SK-MEL-5 (cell line): ENCODE data around the gene THAP4. TPM values are rescaled to one million over a fixed set of nuclear protein-coding genes. Genes with fewer than 3 reads are reported as not detected.
"Not testable (repeated sequence)": the region's sequence is repeated elsewhere in the genome, so short reads cannot be mapped to it uniquely, and the experiment has no call there.

ENCODE experiments used
- DNase-seq: peaks from one replicate; pipeline ENCODE4 v3.0.0-alpha.2; 2016; ENCODE audit warnings: low read depth, low spot score
- in situ Hi-C: cut with HindIII; loops from 2 replicates; pipeline ENCODE4 v1.10.0; 2016; ENCODE audit warnings: low sequenced_read_pairs, high pct_unique_total_duplicates, low pct_unique_long_range_greater_than_20kb
- total RNA-seq: library from RNA; depleted of rRNA; stranded (reverse); fragments of >200 nt; shearing (Covaris generic); gene quantifications from 2 replicates; pipeline ENCODE4 v1.2.3, GENCODE V29; 2014

THAP4 gene
- total RNA-seq, 1 experiment from 2014 or later = 39.6 TPM

DNA sequence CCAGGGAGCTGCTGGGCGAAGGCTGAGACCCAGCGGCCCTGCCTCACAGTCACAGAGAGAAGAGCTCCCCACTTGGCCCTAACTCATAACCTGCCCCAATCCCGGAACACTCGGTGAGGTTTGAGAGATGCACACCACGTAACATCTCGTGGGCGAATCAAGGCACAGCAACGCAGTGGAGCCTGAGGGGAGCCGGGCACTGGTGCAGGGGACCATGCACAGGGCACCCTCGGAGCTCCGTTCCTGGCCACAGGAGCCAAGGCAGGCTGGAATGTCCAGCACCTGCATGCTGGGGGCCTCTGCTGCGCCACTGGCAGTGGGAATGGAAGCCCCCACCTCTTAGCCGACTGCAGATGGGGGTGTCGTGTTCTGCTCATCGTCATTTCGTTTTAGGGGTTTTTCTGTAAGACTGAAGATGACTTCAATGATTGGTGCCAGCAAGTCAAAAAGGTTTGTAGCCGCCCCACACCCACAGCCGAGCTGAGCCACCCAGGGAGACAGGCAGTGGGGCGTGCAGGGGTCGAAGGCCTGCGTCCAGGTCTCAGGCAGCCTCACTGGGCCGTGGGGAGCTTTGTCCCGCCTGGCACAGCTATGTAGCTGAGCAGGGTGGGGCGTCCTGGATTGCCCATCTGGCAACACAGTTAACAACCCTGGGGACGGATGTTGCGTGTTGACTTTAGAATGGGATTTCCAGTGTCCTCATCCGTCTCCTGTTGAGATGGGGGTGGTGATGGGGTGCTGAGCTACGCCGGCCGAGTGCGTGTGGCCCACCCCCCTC lies 33.6 kb upstream of the THAP4 start:
- no peak for DNase-seq
- in situ Hi-C loops = no loop called here

DNA sequence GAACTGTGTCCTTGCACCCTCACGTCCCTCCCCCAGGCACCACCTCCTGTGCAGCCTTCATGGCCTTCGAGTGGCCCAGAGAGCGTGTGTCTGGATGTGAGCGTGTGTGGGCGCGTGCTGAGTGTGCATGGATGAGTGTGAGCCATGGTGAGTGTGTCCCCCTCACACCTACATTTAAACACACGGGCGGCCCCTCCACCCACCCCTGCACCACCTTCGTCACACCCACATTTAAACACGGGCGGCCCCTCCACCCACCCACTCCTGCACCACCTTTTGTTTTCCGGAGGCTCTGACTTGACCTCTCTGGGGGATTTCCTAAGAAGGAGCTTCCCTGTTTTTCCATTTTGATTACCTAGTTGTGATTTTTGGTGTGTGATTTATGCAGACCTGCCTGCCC lies 31.9 kb upstream of the THAP4 start:
- no peak for DNase-seq
- in situ Hi-C loops = no loop called here

GRCh38 chr2:241668354-241668753 lies 31.4 kb upstream of the THAP4 start:
- in situ Hi-C loops = no loop called here
- no peak for DNase-seq

GRCh38 chr2:241666627-241667400 lies 29.9 kb upstream of the THAP4 start:
- in situ Hi-C loops = no loop called here
- no peak for DNase-seq

DNA sequence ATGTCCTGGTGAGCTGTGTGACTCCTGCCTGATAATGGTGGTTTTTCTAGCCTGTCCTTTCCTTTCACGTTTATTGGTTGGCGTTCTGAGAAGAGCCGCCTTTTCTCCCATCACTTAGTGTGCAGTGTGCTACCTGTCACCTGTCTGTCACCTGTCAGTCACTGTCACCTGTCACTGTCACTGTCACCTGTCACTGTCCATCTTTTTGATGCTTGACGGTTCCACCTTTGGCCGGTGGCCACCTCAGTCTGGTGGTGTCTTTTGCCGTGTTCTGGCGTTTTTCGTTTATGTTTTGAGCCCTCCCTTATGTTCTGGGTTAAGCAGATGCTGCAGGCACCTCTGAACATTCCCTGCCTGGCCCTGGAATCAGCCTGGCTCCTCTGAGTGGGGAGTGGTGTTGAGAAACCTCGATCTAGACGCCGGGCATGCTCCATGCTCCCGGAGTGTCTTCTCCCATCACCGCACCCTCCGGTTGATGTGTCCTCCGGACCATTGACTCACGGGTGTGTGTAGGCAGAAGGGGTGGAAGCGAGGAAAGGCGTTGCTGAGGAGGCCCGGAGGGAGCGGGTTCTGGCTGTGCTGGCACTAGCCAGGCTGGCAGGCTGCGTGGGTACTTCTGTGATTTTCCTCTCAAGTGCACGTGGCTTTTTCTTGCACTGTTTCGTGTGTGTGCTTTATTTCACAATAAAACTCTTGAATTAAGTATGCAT lies 28.9 kb upstream of the THAP4 start:
- no peak for DNase-seq

GRCh38 chr2:241662731-241663130 lies 25.8 kb upstream of the THAP4 start:
- in situ Hi-C loops, DNase-seq: not testable (repeated sequence)

More for the DNA sequence above, 28.9 kb upstream of the THAP4 start:
- in situ Hi-C loops = no loop called here

- DNase-seq = no peak
- in situ Hi-C loops = no loop called here
Measured at GRCh38 chr2:241660593-241661213, 23.7 kb upstream of the THAP4 start.

- in situ Hi-C loops = no loop called here
- DNase-seq = peak; percentile 86
Measured at GRCh38 chr2:241659150-241659739, 22.3 kb upstream of the THAP4 start.

DNA sequence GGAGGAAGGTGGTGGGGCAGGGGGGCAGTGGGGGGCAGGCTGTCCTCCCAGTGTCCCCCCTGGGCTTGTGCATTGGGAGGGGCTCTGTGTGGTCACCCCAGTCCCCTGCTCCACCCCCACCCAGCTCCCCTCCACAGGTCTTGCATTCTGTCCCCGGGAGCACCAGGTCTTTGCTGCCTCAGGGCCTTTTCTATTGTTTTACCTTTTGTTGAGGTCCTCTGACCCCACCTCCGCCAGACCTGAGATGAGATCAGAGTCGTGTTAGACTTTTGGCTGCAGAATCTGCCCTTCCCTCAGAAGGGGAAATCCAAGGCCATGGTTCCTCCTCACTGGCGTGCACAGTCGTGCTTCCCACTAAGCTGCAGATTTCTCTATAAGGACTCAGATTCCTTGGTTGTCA lies 21.3 kb upstream of the THAP4 start:
- DNase-seq = no peak
- in situ Hi-C loops = no loop called here

DNA sequence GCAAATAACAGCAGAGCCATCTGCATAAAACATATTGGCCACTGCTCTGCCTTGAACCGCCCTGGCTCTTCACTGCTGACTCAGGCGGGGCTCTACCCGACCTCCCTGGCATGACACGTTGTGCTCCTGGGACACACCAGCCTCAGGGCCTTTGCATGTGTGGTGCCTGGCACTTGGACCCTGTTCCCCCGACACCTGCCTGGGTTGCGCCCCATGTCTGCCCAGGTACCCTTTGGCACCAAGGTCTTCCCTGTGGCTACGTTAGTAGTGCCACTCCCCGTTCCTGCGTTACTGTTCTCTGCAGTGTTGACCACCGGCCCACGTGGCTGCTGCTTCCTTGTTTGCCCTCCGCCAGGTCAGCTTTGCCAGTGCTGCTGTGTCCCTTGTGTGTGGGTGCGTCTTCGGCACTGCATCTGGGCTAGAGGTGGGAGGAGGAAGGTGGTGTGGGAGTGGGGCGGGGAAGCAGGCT lies 20.9 kb upstream of the THAP4 start:
- in situ Hi-C loops = no loop called here
- DNase-seq = no peak

DNA sequence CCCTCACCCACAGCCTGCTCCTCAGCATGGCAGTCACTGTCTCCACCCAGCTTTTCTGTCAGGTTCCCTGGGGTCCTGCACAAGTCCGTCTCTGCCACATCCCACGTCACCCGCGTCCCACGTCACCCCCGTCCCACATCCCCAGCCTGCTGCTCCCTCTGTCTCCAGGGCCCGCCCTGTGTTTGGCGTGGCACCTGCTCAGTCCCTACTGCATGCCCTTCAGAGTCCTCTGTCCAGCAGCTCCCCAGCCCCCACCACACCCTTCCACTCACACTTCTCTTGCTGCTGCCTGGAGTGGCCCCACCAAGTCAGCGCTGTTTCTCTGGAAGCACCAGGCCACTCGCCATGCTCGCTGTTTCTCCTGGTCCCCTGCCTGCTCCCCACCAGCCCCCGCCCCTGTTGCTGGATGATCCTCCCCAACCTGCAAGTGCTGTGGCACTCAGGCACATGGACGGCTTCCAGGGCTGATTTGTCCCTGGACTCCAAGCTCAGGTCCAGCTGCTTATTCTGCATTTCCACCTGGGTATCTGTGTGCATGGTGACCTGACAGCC lies 19.3 kb upstream of the THAP4 start:
- no peak for DNase-seq
- in situ Hi-C loops = no loop called here

DNA sequence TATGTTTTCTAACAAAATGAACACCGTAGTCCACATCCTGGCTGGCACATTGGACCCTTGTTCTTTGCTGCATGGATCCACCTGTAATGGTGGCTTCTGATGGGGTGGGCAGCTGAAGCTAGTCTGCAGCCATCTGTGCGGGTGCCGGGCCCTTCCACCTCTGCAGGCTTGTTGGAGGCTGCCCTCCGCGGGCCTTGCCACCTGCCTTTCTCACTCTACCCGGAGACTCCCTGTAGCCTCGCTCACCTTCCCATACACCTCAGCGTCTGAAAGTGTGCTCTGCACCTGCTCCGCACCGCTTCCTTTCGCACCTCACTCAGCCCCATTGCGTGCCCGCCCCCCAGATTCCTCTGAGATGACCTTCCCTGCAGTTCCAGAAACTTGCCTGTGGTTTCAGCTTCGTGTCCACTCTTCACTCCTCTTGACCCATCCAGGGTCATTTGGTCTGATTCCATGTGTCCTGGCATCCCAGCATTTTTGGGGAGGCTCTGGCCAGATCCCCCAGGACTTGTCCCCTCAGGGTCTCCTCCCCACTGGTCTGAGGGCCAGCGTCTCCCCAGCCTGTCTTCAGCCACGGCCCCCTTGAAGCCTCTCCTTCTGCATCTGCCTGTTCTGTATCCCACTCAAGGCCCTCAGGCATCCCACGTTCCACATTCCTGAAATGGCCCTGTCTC lies 18.7 kb upstream of the THAP4 start:
- in situ Hi-C loops = no loop called here

DNA sequence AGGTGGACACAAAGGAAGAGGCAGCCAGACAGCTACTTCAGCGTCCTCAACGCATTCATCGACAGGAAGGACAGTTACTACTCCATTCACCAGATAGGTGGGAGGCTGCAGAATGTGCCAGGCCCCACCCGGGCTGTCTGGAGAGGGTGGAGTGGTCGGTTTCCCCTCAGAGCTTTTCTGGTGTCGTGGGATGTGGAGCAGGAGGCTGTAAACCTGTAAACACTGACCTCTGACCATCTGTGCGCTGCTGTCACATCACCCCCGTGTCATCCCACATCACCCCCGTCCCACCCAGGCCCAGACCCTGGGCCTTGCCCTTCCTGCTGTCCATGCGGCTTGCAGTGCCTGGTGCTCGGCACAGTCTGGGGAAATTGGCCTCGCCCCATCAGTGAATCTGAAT lies 17.6 kb upstream of the THAP4 start:
- no peak for DNase-seq
- in situ Hi-C loops = no loop called here

More for the DNA sequence above, 18.7 kb upstream of the THAP4 start:
- DNase-seq = no peak

DNA sequence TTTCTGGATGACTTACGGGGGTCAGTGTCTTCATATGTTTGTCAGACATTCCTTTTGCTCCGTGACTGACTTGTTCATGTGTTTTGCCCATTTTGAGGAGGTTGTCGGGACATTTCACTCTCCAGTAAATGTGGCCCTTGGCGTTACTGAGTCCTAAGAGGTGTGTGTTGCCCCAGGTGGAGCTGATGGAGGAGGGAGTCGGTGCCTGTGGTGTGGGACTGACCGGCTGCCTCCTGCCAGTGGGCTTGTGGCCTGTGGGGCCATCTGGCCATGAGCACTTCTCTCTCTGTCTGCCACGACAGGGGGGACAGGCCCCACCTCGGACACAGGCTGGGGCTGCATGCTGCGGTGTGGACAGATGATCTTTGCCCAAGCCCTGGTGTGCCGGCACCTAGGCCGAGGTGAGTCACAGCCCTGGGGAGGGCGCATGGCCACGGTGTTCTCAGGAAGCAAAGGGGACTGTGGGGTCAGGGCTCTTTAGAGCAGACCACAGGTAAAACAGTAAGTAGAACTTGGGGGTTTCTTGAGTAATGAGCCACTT lies 16.3 kb upstream of the THAP4 start:
- DNase-seq = no peak
- in situ Hi-C loops = no loop called here

GRCh38 chr2:241652722-241653121 lies 15.8 kb upstream of the THAP4 start:
- in situ Hi-C loops = no loop called here
- no peak for DNase-seq

- DNase-seq = no peak
- in situ Hi-C loops = no loop called here
Measured at GRCh38 chr2:241652142-241652541, 15.2 kb upstream of the THAP4 start.

- no peak for DNase-seq
- in situ Hi-C loops = no loop called here
Measured at GRCh38 chr2:241649927-241650326, 13.0 kb upstream of the THAP4 start.
